Islet precursor cell (in vitro differentiated cells): ENCODE measurements around the gene SGPL1.

Experiments
- DNase-seq: peaks from one replicate; pipeline ENCODE4 v3.0.0-alpha.2; 2018

Gene SGPL1

GRCh38 chr10:70927189-70927943, 111.6 kb downstream of the SGPL1 start:
- DNase-seq: no peak

GRCh38 chr10:70928140-70928539, 112.4 kb downstream of the SGPL1 start:
- DNase-seq: no peak

GRCh38 chr10:70930263-70931000, 114.7 kb downstream of the SGPL1 start:
- DNase-seq: no peak
